SK-N-SH treated with all-trans-retinoic acid at 6 μM for 48 hours (cell line): ENCODE data around the gene AP3B1.

Experiments used
- ATAC-seq: fragments of 200-7000 bp; cut with Tn5 transposase; 3 replicates; pipeline ENCODE4 v1.9.1; 2020; ENCODE audit warnings: mild to moderate bottlenecking, moderate library complexity
- CSDC2 ChIP-seq: fragments of 250-450 bp; sonication (Bioruptor Pico); IDR thresholded peaks from 2 replicates; pipeline ENCODE4 v1.5.0; 2020; ENCODE audit warnings: mild to moderate bottlenecking, moderate library complexity
- ESRRG ChIP-seq: fragments of 250-450 bp; sonication (Bioruptor Pico); IDR thresholded peaks from 2 replicates; pipeline ENCODE4 v1.6.1; 2021; ENCODE audit warnings: mild to moderate bottlenecking
- ISL1 ChIP-seq: fragments of 250-450 bp; sonication (Bioruptor Pico); IDR thresholded peaks from 2 replicates; pipeline ENCODE4 v2.1.2; 2022; ENCODE audit warnings: mild to moderate bottlenecking, moderate library complexity
- OSR1 ChIP-seq: fragments of 250-450 bp; sonication (Bioruptor Pico); IDR thresholded peaks from 2 replicates; pipeline ENCODE4 v1.8.0; 2022; ENCODE audit warnings: moderate library complexity, mild to moderate bottlenecking, inconsistent platforms
- PPARA ChIP-seq: fragments of 250-450 bp; sonication (Bioruptor Pico); IDR thresholded peaks from 2 replicates; pipeline ENCODE4 v1.5.0; 2020; ENCODE audit warnings: mild to moderate bottlenecking, borderline replicate concordance
- RARB ChIP-seq: fragments of 250-450 bp; sonication (Bioruptor Pico); IDR thresholded peaks from 2 replicates; pipeline ENCODE4 v1.8.0; 2021; ENCODE audit warnings: mild to moderate bottlenecking, moderate library complexity
- SNAI2 ChIP-seq: fragments of 250-450 bp; sonication (Bioruptor Pico); IDR thresholded peaks from 2 replicates; pipeline ENCODE4 v1.5.0; 2020; ENCODE audit warnings: mild to moderate bottlenecking, moderate library complexity
- TCF4 ChIP-seq: fragments of 250-450 bp; sonication (Bioruptor Pico); IDR thresholded peaks from 2 replicates; pipeline ENCODE4 v1.8.0; 2021; ENCODE audit warnings: mild to moderate bottlenecking, moderate library complexity, borderline replicate concordance
- TOX ChIP-seq: fragments of 250-450 bp; sonication (Bioruptor Pico); IDR thresholded peaks from 2 replicates; pipeline ENCODE4 v1.8.0; 2021; ENCODE audit warnings: mild to moderate bottlenecking, moderate library complexity, borderline replicate concordance
- ZC3H10 ChIP-seq: fragments of 250-450 bp; sonication (Bioruptor Pico); IDR thresholded peaks from 2 replicates; pipeline ENCODE4 v1.5.1; 2021; ENCODE audit warnings: mild to moderate bottlenecking, moderate library complexity
- ZFP3 ChIP-seq: fragments of 250-450 bp; sonication (Bioruptor Pico); IDR thresholded peaks from 2 replicates; pipeline ENCODE4 v1.5.0; 2020; ENCODE audit warnings: mild to moderate bottlenecking, moderate library complexity
- ZFP30 ChIP-seq: fragments of 450-650 bp; formaldehyde crosslinking; IDR thresholded peaks from 2 replicates; pipeline ENCODE4 v1.5.0; 2022; ENCODE audit warnings: mild to moderate bottlenecking, moderate library complexity
- ZNF565 ChIP-seq: fragments of 450-650 bp; formaldehyde crosslinking; conservative IDR thresholded peaks from 2 replicates; pipeline ENCODE4 v1.5.0; 2020; ENCODE audit warnings: low read depth, mild to moderate bottlenecking, moderate library complexity
- ZNF70 ChIP-seq: fragments of 450-650 bp; formaldehyde crosslinking; IDR thresholded peaks from 2 replicates; pipeline ENCODE4 v1.5.0; 2020; ENCODE audit warnings: mild to moderate bottlenecking, moderate library complexity
- ZNF8 ChIP-seq: fragments of 450-650 bp; formaldehyde crosslinking; IDR thresholded peaks from 2 replicates; pipeline ENCODE4 v1.5.0; 2020; ENCODE audit warnings: mild to moderate bottlenecking, moderate library complexity
- TF ChIP-seq, protein P1 (sequence below): fragments of 250-450 bp; sonication (Bioruptor Pico); IDR thresholded peaks from 2 replicates; pipeline ENCODE4 v1.5.0; 2020; ENCODE audit warnings: mild to moderate bottlenecking, moderate library complexity
- TF ChIP-seq, protein P2 (sequence below): fragments of 250-450 bp; sonication (Bioruptor Pico); IDR thresholded peaks from 2 replicates; pipeline ENCODE4 v1.8.0; 2020; ENCODE audit warnings: mild to moderate bottlenecking, moderate library complexity, borderline replicate concordance
- TF ChIP-seq, protein P3 (sequence below): fragments of 250-450 bp; sonication (Bioruptor Pico); IDR thresholded peaks from 2 replicates; pipeline ENCODE4 v1.5.1; 2020; ENCODE audit warnings: low read depth, mild to moderate bottlenecking, moderate library complexity
- TF ChIP-seq, protein P4 (sequence below): fragments of 250-450 bp; sonication (Bioruptor Pico); IDR thresholded peaks from 2 replicates; pipeline ENCODE4 v1.5.1; 2021; ENCODE audit warnings: mild to moderate bottlenecking, moderate library complexity
- TF ChIP-seq, protein P5 (sequence below): fragments of 250-450 bp; sonication (Bioruptor Pico); IDR thresholded peaks from 2 replicates; pipeline ENCODE4 v1.8.0; 2021; ENCODE audit warnings: low read depth, mild to moderate bottlenecking, moderate library complexity, borderline replicate concordance

AP3B1 gene

DNA sequence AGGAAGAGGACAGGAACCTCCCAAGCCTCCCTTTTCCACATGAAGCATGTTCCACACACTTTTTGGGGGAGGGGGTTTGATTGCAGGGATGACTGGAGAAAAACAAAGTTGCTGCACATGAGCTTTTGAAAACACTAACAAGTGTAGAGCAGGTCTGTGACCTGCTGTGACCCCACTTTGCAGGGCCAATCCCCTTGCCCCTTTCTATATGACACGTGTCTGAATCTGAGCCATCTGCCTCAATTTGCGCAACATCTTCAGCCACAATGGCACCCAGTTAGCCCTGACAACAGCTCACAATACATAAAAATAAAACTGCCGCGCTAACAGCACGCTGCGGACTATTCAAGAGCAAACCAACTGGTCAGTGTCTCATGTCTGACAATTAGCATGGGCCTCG, 290.6 kb downstream of the AP3B1 start:
- no peak for ATAC-seq
- no peak for TF ChIP-seq CSDC2 (CRISPR knock-in tag)
- TF ChIP-seq ZNF8 (CRISPR knock-in tag), result no peak
- TF ChIP-seq, protein P1, sequence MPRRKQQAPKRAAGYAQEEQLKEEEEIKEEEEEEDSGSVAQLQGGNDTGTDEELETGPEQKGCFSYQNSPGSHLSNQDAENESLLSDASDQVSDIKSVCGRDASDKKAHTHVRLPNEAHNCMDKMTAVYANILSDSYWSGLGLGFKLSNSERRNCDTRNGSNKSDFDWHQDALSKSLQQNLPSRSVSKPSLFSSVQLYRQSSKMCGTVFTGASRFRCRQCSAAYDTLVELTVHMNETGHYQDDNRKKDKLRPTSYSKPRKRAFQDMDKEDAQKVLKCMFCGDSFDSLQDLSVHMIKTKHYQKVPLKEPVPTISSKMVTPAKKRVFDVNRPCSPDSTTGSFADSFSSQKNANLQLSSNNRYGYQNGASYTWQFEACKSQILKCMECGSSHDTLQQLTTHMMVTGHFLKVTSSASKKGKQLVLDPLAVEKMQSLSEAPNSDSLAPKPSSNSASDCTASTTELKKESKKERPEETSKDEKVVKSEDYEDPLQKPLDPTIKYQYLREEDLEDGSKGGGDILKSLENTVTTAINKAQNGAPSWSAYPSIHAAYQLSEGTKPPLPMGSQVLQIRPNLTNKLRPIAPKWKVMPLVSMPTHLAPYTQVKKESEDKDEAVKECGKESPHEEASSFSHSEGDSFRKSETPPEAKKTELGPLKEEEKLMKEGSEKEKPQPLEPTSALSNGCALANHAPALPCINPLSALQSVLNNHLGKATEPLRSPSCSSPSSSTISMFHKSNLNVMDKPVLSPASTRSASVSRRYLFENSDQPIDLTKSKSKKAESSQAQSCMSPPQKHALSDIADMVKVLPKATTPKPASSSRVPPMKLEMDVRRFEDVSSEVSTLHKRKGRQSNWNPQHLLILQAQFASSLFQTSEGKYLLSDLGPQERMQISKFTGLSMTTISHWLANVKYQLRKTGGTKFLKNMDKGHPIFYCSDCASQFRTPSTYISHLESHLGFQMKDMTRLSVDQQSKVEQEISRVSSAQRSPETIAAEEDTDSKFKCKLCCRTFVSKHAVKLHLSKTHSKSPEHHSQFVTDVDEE, result no peak
- no peak for TF ChIP-seq ZNF565 (CRISPR knock-in tag)
- TF ChIP-seq, protein P2, sequence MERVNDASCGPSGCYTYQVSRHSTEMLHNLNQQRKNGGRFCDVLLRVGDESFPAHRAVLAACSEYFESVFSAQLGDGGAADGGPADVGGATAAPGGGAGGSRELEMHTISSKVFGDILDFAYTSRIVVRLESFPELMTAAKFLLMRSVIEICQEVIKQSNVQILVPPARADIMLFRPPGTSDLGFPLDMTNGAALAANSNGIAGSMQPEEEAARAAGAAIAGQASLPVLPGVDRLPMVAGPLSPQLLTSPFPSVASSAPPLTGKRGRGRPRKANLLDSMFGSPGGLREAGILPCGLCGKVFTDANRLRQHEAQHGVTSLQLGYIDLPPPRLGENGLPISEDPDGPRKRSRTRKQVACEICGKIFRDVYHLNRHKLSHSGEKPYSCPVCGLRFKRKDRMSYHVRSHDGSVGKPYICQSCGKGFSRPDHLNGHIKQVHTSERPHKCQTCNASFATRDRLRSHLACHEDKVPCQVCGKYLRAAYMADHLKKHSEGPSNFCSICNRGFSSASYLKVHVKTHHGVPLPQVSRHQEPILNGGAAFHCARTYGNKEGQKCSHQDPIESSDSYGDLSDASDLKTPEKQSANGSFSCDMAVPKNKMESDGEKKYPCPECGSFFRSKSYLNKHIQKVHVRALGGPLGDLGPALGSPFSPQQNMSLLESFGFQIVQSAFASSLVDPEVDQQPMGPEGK (CRISPR knock-in tag), result no peak
- TF ChIP-seq RARB, result no peak
- no peak for TF ChIP-seq PPARA (CRISPR knock-in tag)
- TF ChIP-seq, protein P3, sequence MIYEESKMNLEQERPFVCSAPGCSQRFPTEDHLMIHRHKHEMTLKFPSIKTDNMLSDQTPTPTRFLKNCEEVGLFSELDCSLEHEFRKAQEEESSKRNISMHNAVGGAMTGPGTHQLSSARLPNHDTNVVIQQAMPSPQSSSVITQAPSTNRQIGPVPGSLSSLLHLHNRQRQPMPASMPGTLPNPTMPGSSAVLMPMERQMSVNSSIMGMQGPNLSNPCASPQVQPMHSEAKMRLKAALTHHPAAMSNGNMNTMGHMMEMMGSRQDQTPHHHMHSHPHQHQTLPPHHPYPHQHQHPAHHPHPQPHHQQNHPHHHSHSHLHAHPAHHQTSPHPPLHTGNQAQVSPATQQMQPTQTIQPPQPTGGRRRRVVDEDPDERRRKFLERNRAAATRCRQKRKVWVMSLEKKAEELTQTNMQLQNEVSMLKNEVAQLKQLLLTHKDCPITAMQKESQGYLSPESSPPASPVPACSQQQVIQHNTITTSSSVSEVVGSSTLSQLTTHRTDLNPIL (CRISPR knock-in tag), result no peak
- TF ChIP-seq TCF4 (CRISPR knock-in tag), result no peak
- no peak for TF ChIP-seq ZFP30 (CRISPR knock-in tag)

DNA sequence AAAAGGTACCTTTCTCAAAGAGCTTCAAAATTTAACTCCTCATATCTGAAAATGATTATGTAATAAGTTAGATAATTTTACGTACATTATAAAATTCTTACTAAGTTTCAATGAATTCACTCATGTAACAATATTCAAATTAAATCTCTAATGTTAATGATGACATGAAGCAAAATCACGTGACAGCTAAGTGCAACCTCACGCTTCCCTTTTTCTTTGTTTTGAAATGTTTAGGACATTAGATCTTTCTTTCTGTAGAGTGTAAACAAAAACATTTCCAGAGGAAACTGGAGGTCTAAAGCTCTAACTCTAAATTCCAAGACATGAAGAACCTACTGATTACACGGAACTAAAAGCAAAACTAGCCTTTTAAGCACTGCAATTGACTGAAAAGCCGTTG, 291.0 kb downstream of the AP3B1 start:
- no peak for TF ChIP-seq ZNF70
- TF ChIP-seq RARB, result no peak
- no peak for TF ChIP-seq ZFP30 (CRISPR knock-in tag)
- TF ChIP-seq, protein P1, result no peak
- no peak for TF ChIP-seq OSR1 (CRISPR knock-in tag)
- TF ChIP-seq ZNF8 (CRISPR knock-in tag), result no peak
- TF ChIP-seq ZC3H10 (CRISPR knock-in tag), result no peak
- no peak for TF ChIP-seq ESRRG (CRISPR knock-in tag)
- no peak for TF ChIP-seq ZFP3
- TF ChIP-seq, protein P4, sequence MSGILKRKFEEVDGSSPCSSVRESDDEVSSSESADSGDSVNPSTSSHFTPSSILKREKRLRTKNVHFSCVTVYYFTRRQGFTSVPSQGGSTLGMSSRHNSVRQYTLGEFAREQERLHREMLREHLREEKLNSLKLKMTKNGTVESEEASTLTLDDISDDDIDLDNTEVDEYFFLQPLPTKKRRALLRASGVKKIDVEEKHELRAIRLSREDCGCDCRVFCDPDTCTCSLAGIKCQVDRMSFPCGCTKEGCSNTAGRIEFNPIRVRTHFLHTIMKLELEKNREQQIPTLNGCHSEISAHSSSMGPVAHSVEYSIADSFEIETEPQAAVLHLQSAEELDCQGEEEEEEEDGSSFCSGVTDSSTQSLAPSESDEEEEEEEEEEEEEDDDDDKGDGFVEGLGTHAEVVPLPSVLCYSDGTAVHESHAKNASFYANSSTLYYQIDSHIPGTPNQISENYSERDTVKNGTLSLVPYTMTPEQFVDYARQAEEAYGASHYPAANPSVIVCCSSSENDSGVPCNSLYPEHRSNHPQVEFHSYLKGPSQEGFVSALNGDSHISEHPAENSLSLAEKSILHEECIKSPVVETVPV (CRISPR knock-in tag), result no peak
- TF ChIP-seq, protein P5, sequence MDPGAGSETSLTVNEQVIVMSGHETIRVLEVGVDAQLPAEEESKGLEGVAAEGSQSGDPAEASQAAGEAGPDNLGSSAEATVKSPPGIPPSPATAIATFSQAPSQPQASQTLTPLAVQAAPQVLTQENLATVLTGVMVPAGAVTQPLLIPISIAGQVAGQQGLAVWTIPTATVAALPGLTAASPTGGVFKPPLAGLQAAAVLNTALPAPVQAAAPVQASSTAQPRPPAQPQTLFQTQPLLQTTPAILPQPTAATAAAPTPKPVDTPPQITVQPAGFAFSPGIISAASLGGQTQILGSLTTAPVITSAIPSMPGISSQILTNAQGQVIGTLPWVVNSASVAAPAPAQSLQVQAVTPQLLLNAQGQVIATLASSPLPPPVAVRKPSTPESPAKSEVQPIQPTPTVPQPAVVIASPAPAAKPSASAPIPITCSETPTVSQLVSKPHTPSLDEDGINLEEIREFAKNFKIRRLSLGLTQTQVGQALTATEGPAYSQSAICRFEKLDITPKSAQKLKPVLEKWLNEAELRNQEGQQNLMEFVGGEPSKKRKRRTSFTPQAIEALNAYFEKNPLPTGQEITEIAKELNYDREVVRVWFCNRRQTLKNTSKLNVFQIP, result no peak
- no peak for TF ChIP-seq SNAI2
- TF ChIP-seq PPARA (CRISPR knock-in tag), result no peak
- no peak for TF ChIP-seq ZNF565 (CRISPR knock-in tag)
- TF ChIP-seq ISL1, result no peak
- no peak for TF ChIP-seq TCF4 (CRISPR knock-in tag)
- TF ChIP-seq TOX (CRISPR knock-in tag), result no peak
- TF ChIP-seq, protein P3 (CRISPR knock-in tag), result no peak
- TF ChIP-seq, protein P2 (CRISPR knock-in tag), result no peak
- no peak for TF ChIP-seq CSDC2 (CRISPR knock-in tag)
- ATAC-seq, result no peak
